ENCODE measurements around the gene NPHP4. TPM values are rescaled to one million over a fixed set of nuclear protein-coding genes. Genes with fewer than 3 reads are reported as not detected.
"Not testable (repeated sequence)": the region's sequence is repeated elsewhere in the genome, so short reads cannot be mapped to it uniquely, and the experiment has no call there.

The NPHP4 gene
- total RNA-seq, 1 donor from 2014 or later = 11.3 TPM

DNA sequence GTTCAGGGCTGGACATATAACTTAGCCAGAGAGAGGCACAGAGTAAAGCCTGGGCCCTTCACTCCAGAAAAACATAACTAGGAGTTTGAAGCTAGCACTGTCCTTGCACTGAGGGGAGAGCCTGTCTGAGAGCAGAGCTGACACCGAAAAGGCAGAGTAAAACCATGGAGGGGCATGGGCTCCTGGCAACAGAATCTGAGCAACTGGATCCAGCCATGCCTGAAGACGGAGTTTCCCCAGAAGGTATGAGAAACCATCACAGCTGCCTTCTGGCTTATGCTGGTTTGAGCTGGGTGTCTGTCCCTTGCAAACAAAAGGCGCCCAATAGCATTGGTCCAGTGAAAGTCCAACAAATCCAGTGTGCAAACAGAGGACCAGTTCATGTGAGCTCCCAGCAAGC lies 137.5 kb downstream of the NPHP4 start:
- no peaks in the 10 kb centered on the region for H3K4me1 ChIP-seq
- no peak for DNase-seq (ENCODE audit: extremely low spot score in 2 of 2)
- TF ChIP-seq, protein P1, sequence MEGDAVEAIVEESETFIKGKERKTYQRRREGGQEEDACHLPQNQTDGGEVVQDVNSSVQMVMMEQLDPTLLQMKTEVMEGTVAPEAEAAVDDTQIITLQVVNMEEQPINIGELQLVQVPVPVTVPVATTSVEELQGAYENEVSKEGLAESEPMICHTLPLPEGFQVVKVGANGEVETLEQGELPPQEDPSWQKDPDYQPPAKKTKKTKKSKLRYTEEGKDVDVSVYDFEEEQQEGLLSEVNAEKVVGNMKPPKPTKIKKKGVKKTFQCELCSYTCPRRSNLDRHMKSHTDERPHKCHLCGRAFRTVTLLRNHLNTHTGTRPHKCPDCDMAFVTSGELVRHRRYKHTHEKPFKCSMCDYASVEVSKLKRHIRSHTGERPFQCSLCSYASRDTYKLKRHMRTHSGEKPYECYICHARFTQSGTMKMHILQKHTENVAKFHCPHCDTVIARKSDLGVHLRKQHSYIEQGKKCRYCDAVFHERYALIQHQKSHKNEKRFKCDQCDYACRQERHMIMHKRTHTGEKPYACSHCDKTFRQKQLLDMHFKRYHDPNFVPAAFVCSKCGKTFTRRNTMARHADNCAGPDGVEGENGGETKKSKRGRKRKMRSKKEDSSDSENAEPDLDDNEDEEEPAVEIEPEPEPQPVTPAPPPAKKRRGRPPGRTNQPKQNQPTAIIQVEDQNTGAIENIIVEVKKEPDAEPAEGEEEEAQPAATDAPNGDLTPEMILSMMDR (IDR thresholded peaks at IDR 0.05) = no peak
- no peak for TF ChIP-seq POLR2A (IDR thresholded peaks at IDR 0.05)
- no peak for TF ChIP-seq POLR2AphosphoS5 (IDR thresholded peaks at IDR 0.05; ENCODE audit: insufficient read depth in 1 of 2, low read depth in 1 of 2)
- intact Hi-C loops (cut with DNase I) = no loop called here
- no peak overlapping the region for H3K27ac ChIP-seq
- no peaks in the 10 kb centered on the region for H3K36me3 ChIP-seq
- H3K4me3 ChIP-seq = no peak overlapping the region
- no peaks in the 10 kb centered on the region for H3K9me3 ChIP-seq
- H3K27me3 ChIP-seq = no peaks in the 10 kb centered on the region

DNA sequence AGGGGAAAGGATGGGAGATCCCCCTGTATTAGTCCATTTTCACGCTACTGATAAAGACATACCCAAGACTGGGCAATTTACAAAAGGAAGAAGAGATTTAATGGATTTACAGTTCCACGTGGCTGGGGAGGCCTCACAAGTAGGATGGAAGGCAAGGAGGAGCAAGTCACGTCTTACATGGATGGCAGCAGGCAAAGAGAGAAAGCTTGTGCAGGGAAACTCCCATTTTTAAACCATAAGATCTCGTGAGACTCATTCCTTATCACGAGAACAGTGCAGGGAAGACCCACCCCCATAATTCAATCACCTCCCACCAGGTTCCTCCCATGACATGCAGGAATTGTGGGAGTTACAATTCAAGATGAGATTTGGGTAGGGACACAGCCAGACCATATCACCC lies 138.4 kb downstream of the NPHP4 start:
- H3K9me3 ChIP-seq; H3K4me1 ChIP-seq; H3K36me3 ChIP-seq; H3K27ac ChIP-seq; H3K4me3 ChIP-seq; intact Hi-C loops (cut with DNase I); H3K27me3 ChIP-seq; DNase-seq (ENCODE audit: extremely low spot score in 2 of 2): not testable (repeated sequence)

DNA sequence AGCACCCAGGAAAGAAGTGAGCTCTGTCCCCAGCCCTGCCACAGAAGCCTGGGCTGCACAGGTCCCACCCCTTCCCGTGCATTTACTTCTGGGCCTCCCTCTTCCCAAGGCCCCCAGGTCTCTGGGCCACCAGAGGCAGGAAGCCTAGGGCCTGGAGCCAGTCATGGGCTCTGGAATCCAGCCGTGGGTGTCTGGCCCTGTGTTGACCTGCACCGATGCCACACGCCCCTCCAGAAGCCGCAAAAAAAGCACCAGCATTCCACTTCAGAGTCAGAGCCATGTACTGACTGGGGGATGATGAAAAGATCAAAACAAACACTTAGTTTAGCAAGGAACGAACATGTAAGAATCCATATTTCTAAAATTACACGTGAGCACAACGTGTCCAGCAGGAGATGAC lies 141.7 kb downstream of the NPHP4 start:
- Histone ChIP-seq H3K4me1 (no peaks in the 10 kb centered on the region), H3K36me3 (no peaks in the 10 kb centered on the region), H3K9me3 (no peaks in the 10 kb centered on the region), H3K27me3 (no peaks in the 10 kb centered on the region), H3K4me3 (no peak overlapping the region), H3K27ac (no peak overlapping the region)
- intact Hi-C loops (cut with DNase I) = no loop called here
- TF ChIP-seq, protein P1 (IDR thresholded peaks at IDR 0.05) = no peak
- TF ChIP-seq POLR2AphosphoS5 (IDR thresholded peaks at IDR 0.05; ENCODE audit: insufficient read depth in 1 of 2, low read depth in 1 of 2) (no peak), POLR2A (IDR thresholded peaks at IDR 0.05) (no peak)
- DNase-seq (ENCODE audit: extremely low spot score in 2 of 2) = no peak

DNA sequence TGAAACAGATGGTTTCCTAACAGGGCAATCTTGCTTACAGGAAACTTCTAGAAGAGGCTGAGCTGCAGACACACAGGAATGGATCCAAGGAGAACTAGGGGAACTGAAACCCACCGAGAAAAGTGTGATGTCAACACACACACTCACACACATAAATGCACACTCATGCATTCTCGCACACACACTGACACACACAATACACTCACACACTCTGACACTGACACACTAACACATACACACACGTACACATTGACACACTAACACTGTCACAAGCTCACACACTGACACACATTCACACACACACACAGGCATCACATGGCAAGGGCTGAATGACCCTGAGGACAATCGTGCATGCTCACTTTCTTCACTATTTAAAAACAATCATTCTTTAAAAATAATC lies 142.7 kb downstream of the NPHP4 start:
- Histone ChIP-seq H3K9me3 (no peaks in the 10 kb centered on the region), H3K4me1 (no peaks in the 10 kb centered on the region), H3K4me3 (no peak overlapping the region), H3K27ac (no peak overlapping the region), H3K36me3 (no peaks in the 10 kb centered on the region), H3K27me3 (no peaks in the 10 kb centered on the region)
- TF ChIP-seq POLR2AphosphoS5 (IDR thresholded peaks at IDR 0.05; ENCODE audit: insufficient read depth in 1 of 2, low read depth in 1 of 2) (no peak), POLR2A (IDR thresholded peaks at IDR 0.05) (no peak)
- TF ChIP-seq, protein P1 (IDR thresholded peaks at IDR 0.05) = no peak
- intact Hi-C loops (cut with DNase I) = no loop called here
- DNase-seq (ENCODE audit: extremely low spot score in 2 of 2) = no peak

DNA sequence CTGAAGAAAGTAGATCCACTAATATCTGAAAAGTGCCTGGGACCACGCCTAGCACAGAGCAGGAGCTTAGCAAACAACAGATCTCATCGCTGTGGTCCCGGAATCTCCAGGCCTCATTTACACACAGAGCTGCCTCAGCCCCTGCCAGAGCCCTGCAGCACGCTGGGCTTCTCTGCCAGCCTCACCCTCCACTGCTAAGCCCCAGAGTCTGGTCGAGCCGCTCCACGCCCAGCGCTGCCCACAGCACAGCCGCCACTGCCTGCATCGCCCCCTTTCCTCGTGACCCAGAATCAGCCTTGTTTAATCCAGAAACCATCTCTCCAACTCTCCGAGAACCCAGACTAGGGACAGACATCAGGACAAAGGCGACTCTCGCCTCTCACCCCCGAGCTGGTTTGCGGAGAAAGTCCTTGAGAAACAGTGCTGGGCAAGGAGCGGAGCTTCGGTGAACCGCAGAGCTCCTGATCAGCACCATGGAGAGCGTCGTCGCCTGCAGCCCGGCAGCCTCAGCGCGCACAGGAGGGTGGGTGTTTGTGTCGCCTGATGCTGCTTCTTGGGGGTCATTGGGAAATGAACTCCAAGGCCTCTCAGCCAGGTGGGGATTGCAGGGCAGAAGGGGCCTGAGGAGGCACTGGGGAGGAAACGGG lies 145.1 kb downstream of the NPHP4 start:
- Histone ChIP-seq H3K4me3 (no peak overlapping the region), H3K4me1 (no peaks in the 10 kb centered on the region), H3K9me3 (no peaks in the 10 kb centered on the region), H3K27me3 (no peaks in the 10 kb centered on the region), H3K27ac (no peak overlapping the region), H3K36me3 (no peaks in the 10 kb centered on the region)
- intact Hi-C loops (cut with DNase I) = no loop called here
- TF ChIP-seq, protein P1 (IDR thresholded peaks at IDR 0.05) = no peak
- TF ChIP-seq POLR2A (IDR thresholded peaks at IDR 0.05) (no peak), POLR2AphosphoS5 (IDR thresholded peaks at IDR 0.05; ENCODE audit: insufficient read depth in 1 of 2, low read depth in 1 of 2) (no peak)
- DNase-seq (ENCODE audit: extremely low spot score in 2 of 2) = no peak
